GM12878 (cell line): ENCODE results near the gene TERF2IP. TPM values are rescaled to one million over a fixed set of nuclear protein-coding genes. Genes with fewer than 3 reads are reported as not detected.

Experiments
- BHLHE40 ChIP-seq, 2 experiments: fragments of 450-650 bp in 1 of 2; IDR thresholded peaks; 2 replicates each; pipeline ENCODE4 v1.6.1; 2011 to 2017; ENCODE audit warnings: low read depth in 2 of 2, borderline replicate concordance in 1 of 2, improper control_type of control experiment in 1 of 2, low read length in 1 of 2, mild to moderate bottlenecking in 1 of 2
- GABPA ChIP-seq: IDR thresholded peaks from 2 replicates; pipeline ENCODE4 v1.6.1; 2014; ENCODE audit warnings: antibody characterized with exemption, low read depth, mild to moderate bottlenecking, inconsistent platforms
- POLR2A ChIP-seq: IDR thresholded peaks from 2 replicates; pipeline ENCODE4 v1.6.1; 2011; ENCODE audit warnings: low read depth, mild to moderate bottlenecking, low read length
- RAD51 ChIP-seq: fragments of 450-650 bp; IDR thresholded peaks from 2 replicates; pipeline ENCODE4 v1.6.1; 2016; ENCODE audit warnings: moderate library complexity, mild to moderate bottlenecking, inconsistent platforms
- WRNIP1 ChIP-seq: IDR thresholded peaks from 2 replicates; pipeline ENCODE4 v1.6.1; 2011; ENCODE audit warnings: low read depth, low read length, improper control_type of control experiment, borderline replicate concordance
- ZNF622 ChIP-seq: fragments of 450-650 bp; IDR thresholded peaks from 2 replicates; pipeline ENCODE4 v1.6.1; 2017; ENCODE audit warnings: mild to moderate bottlenecking, inconsistent platforms
- ZNF687 ChIP-seq: fragments of 450-650 bp; IDR thresholded peaks from 2 replicates; pipeline ENCODE4 v1.6.1; 2017; ENCODE audit warnings: mild to moderate bottlenecking, moderate library complexity
- polyA plus RNA-seq, 11 experiments: library from polyadenylated mRNA; depleted of rRNA in 4 of 11; unstranded in 6 of 11; stranded (reverse) in 5 of 11; fragments of >200 nt; fragmentation: Nextera tagmentation in 4 of 11; fragmentation: Illumina TruSeq in 1 of 11; extraction: Ambion mirVana in 4 of 11; extraction: Trizol in 1 of 11; gene quantifications; 1 replicate in 1 of 11; 2 replicates in 10 of 11; pipeline versions ENCODE4 v1.2.1 to v1.2.3, GENCODE V29; 2011 to 2016; ENCODE audit warnings: inconsistent platforms in 2 of 11, missing spikeins in 2 of 11, low read depth in 1 of 11
- total RNA-seq, 4 experiments: library from RNA; depleted of rRNA in 3 of 4; stranded (reverse); fragments of >200 nt in 3 of 4; fragmentation: Illumina TruSeq in 1 of 4; extraction: Trizol in 1 of 4; gene quantifications; 2 replicates each; pipeline versions ENCODE4 v1.2.1 to v1.2.3, GENCODE V29; 2013 to 2021
- TF ChIP-seq, protein P1 (sequence below): fragments of 450-650 bp; IDR thresholded peaks from 2 replicates; pipeline ENCODE4 v1.6.1; 2016; ENCODE audit warnings: mild to moderate bottlenecking, moderate library complexity, borderline replicate concordance
- TF ChIP-seq, protein P2 (sequence below): fragments of 450-650 bp; formaldehyde crosslinking; IDR thresholded peaks from 2 replicates; pipeline ENCODE4 v1.5.0; 2022; ENCODE audit warnings: mild to moderate bottlenecking, missing genetic modification characterization
- TF ChIP-seq, protein P3 (sequence below): IDR thresholded peaks from 2 replicates; pipeline ENCODE4 v1.6.1; 2012; ENCODE audit warnings: low read length, inconsistent platforms
- TF ChIP-seq, protein P4 (sequence below): IDR thresholded peaks from 2 replicates; pipeline ENCODE4 v1.6.1; 2012; ENCODE audit warnings: mild to moderate bottlenecking, low read depth, low read length

The TERF2IP gene
- total and polyA plus RNA-seq, 10 of the 15 experiments (the other 5 are each of a cell fraction or from before 2014, with no cell fraction given) = 19.6 to 93.1 (median 54.4) TPM

- TF ChIP-seq, protein P1, sequence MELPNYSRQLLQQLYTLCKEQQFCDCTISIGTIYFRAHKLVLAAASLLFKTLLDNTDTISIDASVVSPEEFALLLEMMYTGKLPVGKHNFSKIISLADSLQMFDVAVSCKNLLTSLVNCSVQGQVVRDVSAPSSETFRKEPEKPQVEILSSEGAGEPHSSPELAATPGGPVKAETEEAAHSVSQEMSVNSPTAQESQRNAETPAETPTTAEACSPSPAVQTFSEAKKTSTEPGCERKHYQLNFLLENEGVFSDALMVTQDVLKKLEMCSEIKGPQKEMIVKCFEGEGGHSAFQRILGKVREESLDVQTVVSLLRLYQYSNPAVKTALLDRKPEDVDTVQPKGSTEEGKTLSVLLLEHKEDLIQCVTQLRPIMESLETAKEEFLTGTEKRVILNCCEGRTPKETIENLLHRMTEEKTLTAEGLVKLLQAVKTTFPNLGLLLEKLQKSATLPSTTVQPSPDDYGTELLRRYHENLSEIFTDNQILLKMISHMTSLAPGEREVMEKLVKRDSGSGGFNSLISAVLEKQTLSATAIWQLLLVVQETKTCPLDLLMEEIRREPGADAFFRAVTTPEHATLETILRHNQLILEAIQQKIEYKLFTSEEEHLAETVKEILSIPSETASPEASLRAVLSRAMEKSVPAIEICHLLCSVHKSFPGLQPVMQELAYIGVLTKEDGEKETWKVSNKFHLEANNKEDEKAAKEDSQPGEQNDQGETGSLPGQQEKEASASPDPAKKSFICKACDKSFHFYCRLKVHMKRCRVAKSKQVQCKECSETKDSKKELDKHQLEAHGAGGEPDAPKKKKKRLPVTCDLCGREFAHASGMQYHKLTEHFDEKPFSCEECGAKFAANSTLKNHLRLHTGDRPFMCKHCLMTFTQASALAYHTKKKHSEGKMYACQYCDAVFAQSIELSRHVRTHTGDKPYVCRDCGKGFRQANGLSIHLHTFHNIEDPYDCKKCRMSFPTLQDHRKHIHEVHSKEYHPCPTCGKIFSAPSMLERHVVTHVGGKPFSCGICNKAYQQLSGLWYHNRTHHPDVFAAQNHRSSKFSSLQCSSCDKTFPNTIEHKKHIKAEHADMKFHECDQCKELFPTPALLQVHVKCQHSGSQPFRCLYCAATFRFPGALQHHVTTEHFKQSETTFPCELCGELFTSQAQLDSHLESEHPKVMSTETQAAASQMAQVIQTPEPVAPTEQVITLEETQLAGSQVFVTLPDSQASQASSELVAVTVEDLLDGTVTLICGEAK = peak; percentile 93
- TF ChIP-seq, protein P2, sequence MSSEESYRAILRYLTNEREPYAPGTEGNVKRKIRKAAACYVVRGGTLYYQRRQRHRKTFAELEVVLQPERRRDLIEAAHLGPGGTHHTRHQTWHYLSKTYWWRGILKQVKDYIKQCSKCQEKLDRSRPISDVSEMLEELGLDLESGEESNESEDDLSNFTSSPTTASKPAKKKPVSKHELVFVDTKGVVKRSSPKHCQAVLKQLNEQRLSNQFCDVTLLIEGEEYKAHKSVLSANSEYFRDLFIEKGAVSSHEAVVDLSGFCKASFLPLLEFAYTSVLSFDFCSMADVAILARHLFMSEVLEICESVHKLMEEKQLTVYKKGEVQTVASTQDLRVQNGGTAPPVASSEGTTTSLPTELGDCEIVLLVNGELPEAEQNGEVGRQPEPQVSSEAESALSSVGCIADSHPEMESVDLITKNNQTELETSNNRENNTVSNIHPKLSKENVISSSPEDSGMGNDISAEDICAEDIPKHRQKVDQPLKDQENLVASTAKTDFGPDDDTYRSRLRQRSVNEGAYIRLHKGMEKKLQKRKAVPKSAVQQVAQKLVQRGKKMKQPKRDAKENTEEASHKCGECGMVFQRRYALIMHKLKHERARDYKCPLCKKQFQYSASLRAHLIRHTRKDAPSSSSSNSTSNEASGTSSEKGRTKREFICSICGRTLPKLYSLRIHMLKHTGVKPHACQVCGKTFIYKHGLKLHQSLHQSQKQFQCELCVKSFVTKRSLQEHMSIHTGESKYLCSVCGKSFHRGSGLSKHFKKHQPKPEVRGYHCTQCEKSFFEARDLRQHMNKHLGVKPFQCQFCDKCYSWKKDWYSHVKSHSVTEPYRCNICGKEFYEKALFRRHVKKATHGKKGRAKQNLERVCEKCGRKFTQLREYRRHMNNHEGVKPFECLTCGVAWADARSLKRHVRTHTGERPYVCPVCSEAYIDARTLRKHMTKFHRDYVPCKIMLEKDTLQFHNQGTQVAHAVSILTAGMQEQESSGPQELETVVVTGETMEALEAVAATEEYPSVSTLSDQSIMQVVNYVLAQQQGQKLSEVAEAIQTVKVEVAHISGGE (CRISPR knock-in tag) = no peak
- TF ChIP-seq, protein P3, sequence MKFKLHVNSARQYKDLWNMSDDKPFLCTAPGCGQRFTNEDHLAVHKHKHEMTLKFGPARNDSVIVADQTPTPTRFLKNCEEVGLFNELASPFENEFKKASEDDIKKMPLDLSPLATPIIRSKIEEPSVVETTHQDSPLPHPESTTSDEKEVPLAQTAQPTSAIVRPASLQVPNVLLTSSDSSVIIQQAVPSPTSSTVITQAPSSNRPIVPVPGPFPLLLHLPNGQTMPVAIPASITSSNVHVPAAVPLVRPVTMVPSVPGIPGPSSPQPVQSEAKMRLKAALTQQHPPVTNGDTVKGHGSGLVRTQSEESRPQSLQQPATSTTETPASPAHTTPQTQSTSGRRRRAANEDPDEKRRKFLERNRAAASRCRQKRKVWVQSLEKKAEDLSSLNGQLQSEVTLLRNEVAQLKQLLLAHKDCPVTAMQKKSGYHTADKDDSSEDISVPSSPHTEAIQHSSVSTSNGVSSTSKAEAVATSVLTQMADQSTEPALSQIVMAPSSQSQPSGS = peak; percentile 49; the same call in 1 of the 2 replicates
- TF ChIP-seq RAD51 (no peak), BHLHE40 (IDR thresholded peaks at IDR 0.05; ENCODE audit: borderline replicate concordance in 1 of 2, low read depth in 2 of 2, low read length in 1 of 2) (peak in 1 of 2 experiments; percentile 53; a peak in 1 of 4 replicates), POLR2A (peak; percentile 95), WRNIP1 (no peak), ZNF622 (no peak), ZNF687 (no peak), GABPA (peak; percentile 94)
- TF ChIP-seq, protein P4, sequence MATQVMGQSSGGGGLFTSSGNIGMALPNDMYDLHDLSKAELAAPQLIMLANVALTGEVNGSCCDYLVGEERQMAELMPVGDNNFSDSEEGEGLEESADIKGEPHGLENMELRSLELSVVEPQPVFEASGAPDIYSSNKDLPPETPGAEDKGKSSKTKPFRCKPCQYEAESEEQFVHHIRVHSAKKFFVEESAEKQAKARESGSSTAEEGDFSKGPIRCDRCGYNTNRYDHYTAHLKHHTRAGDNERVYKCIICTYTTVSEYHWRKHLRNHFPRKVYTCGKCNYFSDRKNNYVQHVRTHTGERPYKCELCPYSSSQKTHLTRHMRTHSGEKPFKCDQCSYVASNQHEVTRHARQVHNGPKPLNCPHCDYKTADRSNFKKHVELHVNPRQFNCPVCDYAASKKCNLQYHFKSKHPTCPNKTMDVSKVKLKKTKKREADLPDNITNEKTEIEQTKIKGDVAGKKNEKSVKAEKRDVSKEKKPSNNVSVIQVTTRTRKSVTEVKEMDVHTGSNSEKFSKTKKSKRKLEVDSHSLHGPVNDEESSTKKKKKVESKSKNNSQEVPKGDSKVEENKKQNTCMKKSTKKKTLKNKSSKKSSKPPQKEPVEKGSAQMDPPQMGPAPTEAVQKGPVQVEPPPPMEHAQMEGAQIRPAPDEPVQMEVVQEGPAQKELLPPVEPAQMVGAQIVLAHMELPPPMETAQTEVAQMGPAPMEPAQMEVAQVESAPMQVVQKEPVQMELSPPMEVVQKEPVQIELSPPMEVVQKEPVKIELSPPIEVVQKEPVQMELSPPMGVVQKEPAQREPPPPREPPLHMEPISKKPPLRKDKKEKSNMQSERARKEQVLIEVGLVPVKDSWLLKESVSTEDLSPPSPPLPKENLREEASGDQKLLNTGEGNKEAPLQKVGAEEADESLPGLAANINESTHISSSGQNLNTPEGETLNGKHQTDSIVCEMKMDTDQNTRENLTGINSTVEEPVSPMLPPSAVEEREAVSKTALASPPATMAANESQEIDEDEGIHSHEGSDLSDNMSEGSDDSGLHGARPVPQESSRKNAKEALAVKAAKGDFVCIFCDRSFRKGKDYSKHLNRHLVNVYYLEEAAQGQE = no peak
Measured at GRCh38 chr16:75622761-75623605, 24.6 kb upstream of the TERF2IP start, which contains the start of gene ADAT1 (continued).
